Measurements from ENCODE around the gene WNT2.

The WNT2 gene

GRCh38 chr7:117285826-117286225 is 37.0 kb downstream of the WNT2 start:
- H3K4me1 ChIP-seq (ENCODE audit: control insufficient read depth in 1 of 2, insufficient read depth in 2 of 2, low read length in 2 of 2), result no peaks in the 10 kb centered on the region
- H3K4me2 ChIP-seq (ENCODE audit: low read length), result no peak overlapping the region
- no peak overlapping the region for H4K8ac ChIP-seq (ENCODE audit: low read depth, low read length)
- H2AFZ ChIP-seq (ENCODE audit: insufficient read depth, low read length, poor library complexity), result no peak overlapping the region
- no peak overlapping the region for H3K14ac ChIP-seq (ENCODE audit: low read length)
- no peak overlapping the region for H4K91ac ChIP-seq (ENCODE audit: low read depth, low read length)
- H3K9me3 ChIP-seq (ENCODE audit: insufficient read depth, low read depth, low read length), result no peaks in the 10 kb centered on the region
- no peaks in the 10 kb centered on the region for H3K36me3 ChIP-seq (ENCODE audit: control insufficient read depth in 1 of 2, insufficient read depth in 2 of 2, low read length in 2 of 2)
- H3K23ac ChIP-seq (ENCODE audit: low read length), result no peak overlapping the region
- no peak overlapping the region for H3K4ac ChIP-seq (ENCODE audit: low read depth, low read length)
- no peak overlapping the region for H2BK120ac ChIP-seq (ENCODE audit: insufficient read depth, low read length, poor library complexity)
- H2BK12ac ChIP-seq (ENCODE audit: low read length), result no peak overlapping the region
- H3K18ac ChIP-seq (ENCODE audit: low read length), result no peak overlapping the region
- H3K79me2 ChIP-seq (ENCODE audit: control insufficient read depth, insufficient read depth, low read length, poor library complexity), result no peaks in the 10 kb centered on the region
- no peaks in the 10 kb centered on the region for H3K79me1 ChIP-seq (ENCODE audit: low read length)
- H4K12ac ChIP-seq (ENCODE audit: low read depth, low read length), result no peak overlapping the region
- DNase-seq, result no peak
- no peak overlapping the region for H3K4me3 ChIP-seq (ENCODE audit: low read depth, low read length)
- no peak overlapping the region for H3K27ac ChIP-seq (ENCODE audit: low read depth, low read length)
- H3K9ac ChIP-seq (ENCODE audit: low read length), result no peak overlapping the region
- no peaks in the 10 kb centered on the region for H3K27me3 ChIP-seq (ENCODE audit: insufficient read depth, low read length)
- no peak overlapping the region for H2AK5ac ChIP-seq (ENCODE audit: low read length)
- H2BK5ac ChIP-seq (ENCODE audit: low read depth, low read length, poor library complexity), result no peak overlapping the region
- WGBS (ENCODE audit: extremely low coverage, insufficient coverage, insufficient read length), result no CpG with 5 or more reads among the region's 5 CpGs

- no CpG with 5 or more reads among the region's 5 CpGs for WGBS (ENCODE audit: extremely low coverage, insufficient coverage, insufficient read length)
- Histone ChIP-seq H3K4me1 (ENCODE audit: control insufficient read depth in 1 of 2, insufficient read depth in 2 of 2, low read length in 2 of 2) (no peaks in the 10 kb centered on the region), H3K9ac (ENCODE audit: low read length) (no peak overlapping the region), H4K8ac (ENCODE audit: low read depth, low read length) (no peak overlapping the region), H3K27ac (ENCODE audit: low read depth, low read length) (no peak overlapping the region), H3K79me1 (ENCODE audit: low read length) (no peaks in the 10 kb centered on the region), H4K12ac (ENCODE audit: low read depth, low read length) (no peak overlapping the region), H2BK5ac (ENCODE audit: low read depth, low read length, poor library complexity) (no peak overlapping the region), H2BK120ac (ENCODE audit: insufficient read depth, low read length, poor library complexity) (no peak overlapping the region), H3K4me3 (ENCODE audit: low read depth, low read length) (no peak overlapping the region), H2AK5ac (ENCODE audit: low read length) (no peak overlapping the region), H3K4me2 (ENCODE audit: low read length) (no peak overlapping the region), H3K27me3 (ENCODE audit: insufficient read depth, low read length) (no peaks in the 10 kb centered on the region), H3K79me2 (ENCODE audit: control insufficient read depth, insufficient read depth, low read length, poor library complexity) (no peaks in the 10 kb centered on the region), H3K23ac (ENCODE audit: low read length) (no peak overlapping the region), H3K14ac (ENCODE audit: low read length) (no peak overlapping the region), H3K4ac (ENCODE audit: low read depth, low read length) (no peak overlapping the region), H2AFZ (ENCODE audit: insufficient read depth, low read length, poor library complexity) (no peak overlapping the region), H4K91ac (ENCODE audit: low read depth, low read length) (no peak overlapping the region), H3K36me3 (ENCODE audit: control insufficient read depth in 1 of 2, insufficient read depth in 2 of 2, low read length in 2 of 2) (no peaks in the 10 kb centered on the region), H3K18ac (ENCODE audit: low read length) (no peak overlapping the region), H3K9me3 (ENCODE audit: insufficient read depth, low read depth, low read length) (no peaks in the 10 kb centered on the region), H2BK12ac (ENCODE audit: low read length) (no peak overlapping the region)
- DNase-seq, result no peak
These were observed 38.2 kb downstream of the WNT2 start for GRCh38 chr7:117284692-117285091.

GRCh38 chr7:117283779-117284178 is 39.1 kb downstream of the WNT2 start:
- H3K23ac ChIP-seq (ENCODE audit: low read length), result no peak overlapping the region
- no peak overlapping the region for H3K18ac ChIP-seq (ENCODE audit: low read length)
- no peaks in the 10 kb centered on the region for H3K27me3 ChIP-seq (ENCODE audit: insufficient read depth, low read length)
- H3K79me1 ChIP-seq (ENCODE audit: low read length), result no peaks in the 10 kb centered on the region
- no peaks in the 10 kb centered on the region for H3K36me3 ChIP-seq (ENCODE audit: control insufficient read depth in 1 of 2, insufficient read depth in 2 of 2, low read length in 2 of 2)
- H4K91ac ChIP-seq (ENCODE audit: low read depth, low read length), result no peak overlapping the region
- no peak overlapping the region for H2BK5ac ChIP-seq (ENCODE audit: low read depth, low read length, poor library complexity)
- no peak overlapping the region for H3K4ac ChIP-seq (ENCODE audit: low read depth, low read length)
- no peak overlapping the region for H3K14ac ChIP-seq (ENCODE audit: low read length)
- H3K4me3 ChIP-seq (ENCODE audit: low read depth, low read length), result no peak overlapping the region
- H2AFZ ChIP-seq (ENCODE audit: insufficient read depth, low read length, poor library complexity), result no peak overlapping the region
- H3K4me2 ChIP-seq (ENCODE audit: low read length), result no peak overlapping the region
- no peak overlapping the region for H3K27ac ChIP-seq (ENCODE audit: low read depth, low read length)
- H4K12ac ChIP-seq (ENCODE audit: low read depth, low read length), result no peak overlapping the region
- no peak overlapping the region for H2AK5ac ChIP-seq (ENCODE audit: low read length)
- H2BK120ac ChIP-seq (ENCODE audit: insufficient read depth, low read length, poor library complexity), result no peak overlapping the region
- no CpG with 5 or more reads among the region's 6 CpGs for WGBS (ENCODE audit: extremely low coverage, insufficient coverage, insufficient read length)
- no peak overlapping the region for H3K9ac ChIP-seq (ENCODE audit: low read length)
- no peaks in the 10 kb centered on the region for H3K9me3 ChIP-seq (ENCODE audit: insufficient read depth, low read depth, low read length)
- no peaks in the 10 kb centered on the region for H3K79me2 ChIP-seq (ENCODE audit: control insufficient read depth, insufficient read depth, low read length, poor library complexity)
- H4K8ac ChIP-seq (ENCODE audit: low read depth, low read length), result no peak overlapping the region
- no peaks in the 10 kb centered on the region for H3K4me1 ChIP-seq (ENCODE audit: control insufficient read depth in 1 of 2, insufficient read depth in 2 of 2, low read length in 2 of 2)
- H2BK12ac ChIP-seq (ENCODE audit: low read length), result no peak overlapping the region
- DNase-seq, result no peak

DNA sequence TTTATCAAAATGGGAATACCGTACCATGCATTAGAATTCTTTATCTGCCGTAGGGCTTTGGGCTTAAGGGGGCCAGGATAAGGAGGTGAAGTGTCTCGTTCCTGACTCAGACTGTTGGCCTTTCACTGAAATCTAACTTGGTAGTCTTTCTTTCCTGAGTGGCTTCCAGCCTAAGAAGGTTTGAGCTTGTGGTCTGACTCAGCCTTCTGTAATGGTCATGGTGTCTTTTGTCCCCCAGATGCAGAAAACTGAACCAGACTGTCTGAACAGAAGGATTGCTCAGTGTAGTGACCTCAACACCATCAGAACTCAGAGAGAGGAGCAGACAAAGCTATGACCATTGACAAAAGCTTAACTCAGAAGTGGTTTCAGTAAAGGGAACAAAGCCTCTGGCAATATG is 39.5 kb downstream of the WNT2 start:
- Histone ChIP-seq H3K27me3 (ENCODE audit: insufficient read depth, low read length) (no peaks in the 10 kb centered on the region), H3K27ac (ENCODE audit: low read depth, low read length) (no peak overlapping the region), H3K4me2 (ENCODE audit: low read length) (no peak overlapping the region), H2AFZ (ENCODE audit: insufficient read depth, low read length, poor library complexity) (no peak overlapping the region), H3K9me3 (ENCODE audit: insufficient read depth, low read depth, low read length) (no peaks in the 10 kb centered on the region), H3K14ac (ENCODE audit: low read length) (no peak overlapping the region), H2BK120ac (ENCODE audit: insufficient read depth, low read length, poor library complexity) (no peak overlapping the region), H4K8ac (ENCODE audit: low read depth, low read length) (no peak overlapping the region), H2AK5ac (ENCODE audit: low read length) (no peak overlapping the region), H3K23ac (ENCODE audit: low read length) (no peak overlapping the region), H3K4ac (ENCODE audit: low read depth, low read length) (no peak overlapping the region), H4K91ac (ENCODE audit: low read depth, low read length) (no peak overlapping the region), H3K79me2 (ENCODE audit: control insufficient read depth, insufficient read depth, low read length, poor library complexity) (no peaks in the 10 kb centered on the region), H3K9ac (ENCODE audit: low read length) (no peak overlapping the region), H2BK12ac (ENCODE audit: low read length) (no peak overlapping the region), H4K12ac (ENCODE audit: low read depth, low read length) (no peak overlapping the region), H3K4me3 (ENCODE audit: low read depth, low read length) (no peak overlapping the region), H3K36me3 (ENCODE audit: control insufficient read depth in 1 of 2, insufficient read depth in 2 of 2, low read length in 2 of 2) (no peaks in the 10 kb centered on the region), H2BK5ac (ENCODE audit: low read depth, low read length, poor library complexity) (no peak overlapping the region), H3K18ac (ENCODE audit: low read length) (no peak overlapping the region), H3K79me1 (ENCODE audit: low read length) (no peaks in the 10 kb centered on the region), H3K4me1 (ENCODE audit: control insufficient read depth in 1 of 2, insufficient read depth in 2 of 2, low read length in 2 of 2) (no peaks in the 10 kb centered on the region)
- DNase-seq, result no peak
- WGBS (ENCODE audit: extremely low coverage, insufficient coverage, insufficient read length), result no CpG with 5 or more reads among the region's 3 CpGs

Data from trophoblast cell (in vitro differentiated cells and primary cell).